ENCODE data around the gene SLC46A3. TPM values are rescaled to one million over a fixed set of nuclear protein-coding genes. Genes with fewer than 3 reads are reported as not detected.

Gene SLC46A3
- total RNA-seq, 1 experiment from 2014 or later = 2.3 TPM

GRCh38 chr13:28755546-28755870 is 36.7 kb upstream of the SLC46A3 start:
- no peak for DNase-seq (ENCODE audit: low spot score)
- peaks cover 12% of the 10 kb centered on the region for H3K4me1 ChIP-seq (ENCODE audit: insufficient read depth, low read length, poor library complexity, severe bottlenecking)
- H3K9me3 ChIP-seq (ENCODE audit: low read depth, low read length, poor library complexity, severe bottlenecking) = peaks cover 20% of the 10 kb centered on the region
- H3K36me3 ChIP-seq (ENCODE audit: insufficient read depth, low read length, poor library complexity, severe bottlenecking) = no peaks in the 10 kb centered on the region
- BruUV-seq (replicated peaks) = no TSS peak
- intact Hi-C loops (cut with micrococcal nuclease; ENCODE audit: unreplicated experiment) = no loop called here
- TF ChIP-seq EZH2 (IDR thresholded peaks at IDR 0.05; ENCODE audit: borderline replicate concordance, low read depth, low read length, poor library complexity, severe bottlenecking) (no peak), CTCF (conservative IDR thresholded peaks at IDR 0.05; ENCODE audit: low read depth, low read length) (no peak)
- no peak overlapping the region for H3K4me3 ChIP-seq (ENCODE audit: low read depth, low read length, poor library complexity, severe bottlenecking)
- no peaks in the 10 kb centered on the region for H3K27me3 ChIP-seq (replicated peaks; ENCODE audit: insufficient read depth, low read depth, low read length, poor library complexity)
- no peak overlapping the region for H3K27ac ChIP-seq (ENCODE audit: low read depth, low read length, poor library complexity, severe bottlenecking)
- ChIA-PET CTCF (interaction anchor here (0.6 kb wide), 1 partner anchor 498 kb away, joined by 3 read pairs; no protein-coding TSS in a partner anchor), POLR2A (ENCODE audit: low non-redundant PET) (no interaction called here)

GRCh38 chr13:28754698-28755545 is 36.2 kb upstream of the SLC46A3 start:
- intact Hi-C loops (cut with micrococcal nuclease; ENCODE audit: unreplicated experiment) = no loop called here
- peaks cover 20% of the 10 kb centered on the region for H3K9me3 ChIP-seq (ENCODE audit: low read depth, low read length, poor library complexity, severe bottlenecking)
- POLR2A ChIA-PET (ENCODE audit: low non-redundant PET) = no interaction called here
- H3K27ac ChIP-seq (ENCODE audit: low read depth, low read length, poor library complexity, severe bottlenecking) = no peak overlapping the region
- H3K4me1 ChIP-seq (ENCODE audit: insufficient read depth, low read length, poor library complexity, severe bottlenecking) = peaks cover 12% of the 10 kb centered on the region
- no TSS peak for BruUV-seq (replicated peaks)
- DNase-seq (ENCODE audit: low spot score) = peak; percentile 41
- CTCF ChIA-PET = interaction anchor here (0.6 kb wide), 1 partner anchor 499 kb away, joined by 3 read pairs; no protein-coding TSS in a partner anchor
- no peaks in the 10 kb centered on the region for H3K36me3 ChIP-seq (ENCODE audit: insufficient read depth, low read length, poor library complexity, severe bottlenecking)
- no peak; the same call in 1 of the 2 replicates for TF ChIP-seq CTCF (conservative IDR thresholded peaks at IDR 0.05; ENCODE audit: low read depth, low read length)
- no peak for TF ChIP-seq EZH2 (IDR thresholded peaks at IDR 0.05; ENCODE audit: borderline replicate concordance, low read depth, low read length, poor library complexity, severe bottlenecking)
- H3K4me3 ChIP-seq (ENCODE audit: low read depth, low read length, poor library complexity, severe bottlenecking) = no peak overlapping the region
- no peaks in the 10 kb centered on the region for H3K27me3 ChIP-seq (replicated peaks; ENCODE audit: insufficient read depth, low read depth, low read length, poor library complexity)

- BruUV-seq (replicated peaks) = TSS peak; percentile 95
These were observed 35.2 kb upstream of the SLC46A3 start for GRCh38 chr13:28753946-28754345.

More at GRCh38 chr13:28753946-28754345, 35.2 kb upstream of the SLC46A3 start:
- ChIA-PET CTCF (no interaction called here), POLR2A (ENCODE audit: low non-redundant PET) (no interaction called here)
- H3K9me3 ChIP-seq (ENCODE audit: low read depth, low read length, poor library complexity, severe bottlenecking) = peaks cover 25% of the 10 kb centered on the region
- TF ChIP-seq EZH2 (IDR thresholded peaks at IDR 0.05; ENCODE audit: borderline replicate concordance, low read depth, low read length, poor library complexity, severe bottlenecking) = no peak
- no peak for TF ChIP-seq CTCF (conservative IDR thresholded peaks at IDR 0.05; ENCODE audit: low read depth, low read length)
- no peaks in the 10 kb centered on the region for H3K36me3 ChIP-seq (ENCODE audit: insufficient read depth, low read length, poor library complexity, severe bottlenecking)
- H3K4me1 ChIP-seq (ENCODE audit: insufficient read depth, low read length, poor library complexity, severe bottlenecking) = peaks cover 12% of the 10 kb centered on the region
- peak overlapping the region; percentile 73 for H3K27ac ChIP-seq (ENCODE audit: low read depth, low read length, poor library complexity, severe bottlenecking)
- no peak overlapping the region for H3K4me3 ChIP-seq (ENCODE audit: low read depth, low read length, poor library complexity, severe bottlenecking)
- DNase-seq (ENCODE audit: low spot score) = no peak
- intact Hi-C loops (cut with micrococcal nuclease; ENCODE audit: unreplicated experiment) = no loop called here
- H3K27me3 ChIP-seq (replicated peaks; ENCODE audit: insufficient read depth, low read depth, low read length, poor library complexity) = no peaks in the 10 kb centered on the region

Measured in A673 (cell line).